Gastrocnemius medialis (tissue), 4 donors: ENCODE measurements around the gene LILRA2.

Source experiments
- CTCF ChIP-seq, 5 experiments: fragments of 450-650 bp in 3 of 5; fragments of 200-600 bp in 2 of 5; sonication (generic) in 2 of 5; IDR thresholded peaks in 4 of 5; conservative IDR thresholded peaks in 1 of 5; 1 replicate in 4 of 5; 2 replicates in 1 of 5; pipeline ENCODE4 v1.5.1; 2016 to 2019; ENCODE audit warnings: antibody characterized with exemption in 5 of 5, mild to moderate bottlenecking in 3 of 5, moderate library complexity in 3 of 5
- POLR2A ChIP-seq, 2 donors: fragments of 450-650 bp; IDR thresholded peaks; one replicate each; pipeline ENCODE4 v1.6.1; 2017; ENCODE audit warnings: antibody characterized with exemption in 2 of 2, mild to moderate bottlenecking in 2 of 2, moderate library complexity in 2 of 2

GRCh38 chr19:54532528-54532927, 41.1 kb upstream of the LILRA2 start:
- TF ChIP-seq POLR2A (IDR thresholded peaks at IDR 0.05), result no peak
- TF ChIP-seq CTCF (IDR thresholded peaks at IDR 0.05 in 4 of 5, conservative IDR thresholded peaks at IDR 0.05 in 1 of 5), result no peak
